ENCODE measurements around the gene TBC1D5. TPM values are rescaled to one million over a fixed set of nuclear protein-coding genes. Genes with fewer than 3 reads are reported as not detected.
"Not testable (repeated sequence)": the region's sequence is repeated elsewhere in the genome, so short reads cannot be mapped to it uniquely, and the experiment has no call there.

Gene TBC1D5
- total RNA-seq, 2 experiments from 2014 or later = 54.4 to 57.2 TPM

DNA sequence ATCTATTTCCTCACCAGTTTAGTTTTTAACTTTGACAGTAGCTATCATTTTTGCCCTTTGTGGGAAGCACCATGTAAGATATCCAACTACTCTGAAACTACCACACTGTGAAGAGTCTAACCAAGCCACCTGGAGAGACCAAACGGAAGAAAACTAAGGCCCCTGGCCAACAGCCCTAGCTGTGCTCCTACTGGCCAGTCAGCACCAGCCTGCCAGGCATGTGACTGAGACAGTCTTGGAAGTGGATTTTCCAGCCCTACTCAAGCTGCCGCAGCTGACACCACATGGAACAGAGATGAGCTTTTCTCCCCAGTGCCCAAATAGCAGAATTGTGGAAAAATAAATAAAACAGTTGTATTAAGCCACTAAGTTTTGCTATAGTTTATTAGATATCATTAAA lies 2.9 kb upstream of the TBC1D5 start:
- Mint-ChIP-seq H3K4me3 (no peak overlapping the region), H3K36me3 (ENCODE audit: low read depth) (peaks cover 1% of the 10 kb centered on the region), H3K4me1 (ENCODE audit: low read depth) (peaks cover 33% of the 10 kb centered on the region), H3K27ac (no peak overlapping the region), H3K9me3 (no peaks in the 10 kb centered on the region), H3K27me3 (ENCODE audit: low read depth) (no peaks in the 10 kb centered on the region)
- intact Hi-C loops (cut with micrococcal nuclease) = loop anchor here (10.0 kb wide), 4 partner anchors 60 to 1150 kb away; partner anchors contain the start of gene PLCL2
- CTCF ChIA-PET = interaction anchor here (1.4 kb wide), 1 partner anchor 96 kb away, joined by 3 read pairs; no protein-coding TSS in a partner anchor
- no peak for DNase-seq

- intact Hi-C loops (cut with micrococcal nuclease) = loop anchor here (5.0 to 10.0 kb wide), 9 partner anchors 60 to 1150 kb away; partner anchors contain the start of gene PLCL2
- H3K9me3 Mint-ChIP-seq = no peaks in the 10 kb centered on the region
- H3K36me3 Mint-ChIP-seq (ENCODE audit: low read depth) = peaks cover 4% of the 10 kb centered on the region
- no peak overlapping the region for H3K27ac Mint-ChIP-seq
- no peak for DNase-seq
- peaks cover 34% of the 10 kb centered on the region for H3K4me1 Mint-ChIP-seq (ENCODE audit: low read depth)
- CTCF ChIA-PET = no interaction called here
- no peaks in the 10 kb centered on the region for H3K27me3 Mint-ChIP-seq (ENCODE audit: low read depth)
- H3K4me3 Mint-ChIP-seq = no peak overlapping the region
These were observed 2.3 kb upstream of the TBC1D5 start for GRCh38 chr3:17744693-17745092.

DNA sequence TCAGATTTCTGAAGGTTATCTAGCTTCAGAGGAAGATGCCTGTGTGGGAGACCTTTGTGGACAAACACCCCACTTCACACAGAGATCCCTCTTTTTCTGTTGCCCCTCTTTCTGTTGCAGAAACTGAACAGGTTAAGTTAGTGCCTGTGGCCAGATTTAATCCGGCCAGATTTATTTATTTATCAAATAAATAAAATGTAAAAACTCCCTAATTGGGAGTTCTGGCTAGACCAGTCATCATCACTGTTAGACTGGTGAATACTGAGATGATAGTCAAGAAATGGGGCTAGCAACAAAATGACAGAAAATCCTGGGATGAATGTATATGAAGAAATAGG lies 1.2 kb upstream of the TBC1D5 start:
- Mint-ChIP-seq H3K4me1 (ENCODE audit: low read depth) (peaks cover 34% of the 10 kb centered on the region), H3K27ac (no peak overlapping the region), H3K4me3 (peak overlapping the region; percentile 92), H3K9me3 (no peaks in the 10 kb centered on the region), H3K36me3 (ENCODE audit: low read depth) (peaks cover 6% of the 10 kb centered on the region), H3K27me3 (ENCODE audit: low read depth) (no peaks in the 10 kb centered on the region)
- no peak for DNase-seq
- CTCF ChIA-PET = interaction anchor here (2.6 kb wide), 1 partner anchor 97 kb away, joined by 10 read pairs; no protein-coding TSS in a partner anchor
- intact Hi-C loops (cut with micrococcal nuclease) = loop anchor here (2.0 to 10.0 kb wide), 11 partner anchors 61 to 1457 kb away; partner anchors contain the start of gene PLCL2

DNA sequence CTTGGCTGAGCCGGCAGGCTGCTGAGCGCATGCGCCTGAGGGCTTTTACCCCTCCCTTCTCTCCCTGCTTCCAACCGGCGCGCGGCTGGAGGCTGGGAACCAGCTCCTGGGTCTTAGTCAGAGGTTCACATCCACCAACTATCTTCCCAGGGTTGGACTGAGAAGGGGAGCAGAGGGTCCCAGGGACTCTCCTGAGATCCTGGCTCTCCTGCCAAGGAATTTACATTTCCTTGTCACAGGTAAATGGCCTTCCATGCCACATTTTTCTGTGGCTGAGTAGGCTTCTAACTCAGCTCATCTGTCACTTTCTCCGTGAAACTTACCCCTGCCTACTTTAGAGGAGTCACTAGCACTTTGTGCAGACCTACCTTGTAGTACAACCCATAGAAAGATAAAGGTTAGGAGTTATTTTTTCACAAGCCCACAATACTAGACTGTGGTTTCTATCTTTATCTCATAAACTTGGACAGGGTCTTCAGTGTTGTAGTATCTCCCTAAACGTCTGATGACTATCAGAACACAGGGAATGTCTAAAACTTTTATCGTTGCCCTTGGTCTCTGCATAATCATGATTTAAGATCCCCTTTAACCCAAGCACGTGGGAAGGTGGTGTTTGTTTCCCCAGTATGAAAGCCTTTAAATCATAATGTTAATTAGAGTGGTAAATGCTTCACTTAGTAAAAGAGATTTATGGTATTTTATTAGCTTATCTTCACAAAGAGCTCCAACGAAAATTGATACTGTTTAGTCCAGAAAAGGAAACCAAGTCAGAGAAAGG lies 638 bp upstream of the TBC1D5 start:
- DNase-seq = no peak
- Mint-ChIP-seq H3K4me3 (peak overlapping the region; percentile 92), H3K27me3 (ENCODE audit: low read depth) (no peaks in the 10 kb centered on the region), H3K36me3 (ENCODE audit: low read depth) (peaks cover 6% of the 10 kb centered on the region), H3K9me3 (no peaks in the 10 kb centered on the region), H3K27ac (peak overlapping the region; percentile 57), H3K4me1 (ENCODE audit: low read depth) (peaks cover 37% of the 10 kb centered on the region)
- CTCF ChIA-PET = interaction anchor here (0.6 to 2.6 kb wide), 4 partner anchors 47 to 109 kb away, joined by 3 to 10 read pairs (median 4); no protein-coding TSS in a partner anchor
- intact Hi-C loops (cut with micrococcal nuclease) = loop anchor here (1.0 to 10.0 kb wide), 12 partner anchors 31 to 1456 kb away; partner anchors contain the start of gene PLCL2

DNA sequence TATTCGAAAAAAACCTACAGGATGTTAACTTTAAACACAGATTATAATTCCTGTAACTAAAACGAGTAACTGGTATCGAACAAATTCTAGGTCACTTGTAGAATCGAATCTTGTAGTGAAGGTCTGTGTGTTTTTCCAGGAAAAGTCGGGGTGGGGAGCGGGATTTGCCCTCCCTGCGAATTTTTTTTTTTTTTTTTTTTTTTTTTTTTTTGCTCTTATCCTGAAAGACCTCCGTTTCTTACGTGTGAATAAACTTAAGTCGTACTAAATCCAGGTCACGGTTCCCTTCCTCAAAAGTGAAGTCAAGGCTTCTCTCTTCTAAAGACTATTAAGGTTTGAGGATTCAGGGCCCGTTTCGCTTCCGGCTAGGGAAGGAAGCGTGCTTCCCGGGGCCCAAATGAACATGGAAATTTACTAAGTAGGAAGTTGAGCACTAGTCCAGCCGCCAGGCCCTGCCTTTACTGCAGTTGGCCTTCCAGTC lies 770 bp downstream of the TBC1D5 start:
- no peaks in the 10 kb centered on the region for H3K9me3 Mint-ChIP-seq
- H3K27me3 Mint-ChIP-seq (ENCODE audit: low read depth) = no peaks in the 10 kb centered on the region
- H3K4me3 Mint-ChIP-seq = peak overlapping the region; percentile 92
- H3K27ac Mint-ChIP-seq = peak overlapping the region; percentile 82
- no peak for DNase-seq
- peaks cover 42% of the 10 kb centered on the region for H3K4me1 Mint-ChIP-seq (ENCODE audit: low read depth)
- CTCF ChIA-PET = interaction anchor here (0.7 to 2.6 kb wide), 3 partner anchors 45 to 416 kb away, joined by 3 to 10 read pairs (median 4); no protein-coding TSS in a partner anchor
- intact Hi-C loops (cut with micrococcal nuclease) = loop anchor here (1.0 to 10.0 kb wide), 12 partner anchors 33 to 1455 kb away; partner anchors contain the start of gene PLCL2
- H3K36me3 Mint-ChIP-seq (ENCODE audit: low read depth) = peaks cover 8% of the 10 kb centered on the region

DNA sequence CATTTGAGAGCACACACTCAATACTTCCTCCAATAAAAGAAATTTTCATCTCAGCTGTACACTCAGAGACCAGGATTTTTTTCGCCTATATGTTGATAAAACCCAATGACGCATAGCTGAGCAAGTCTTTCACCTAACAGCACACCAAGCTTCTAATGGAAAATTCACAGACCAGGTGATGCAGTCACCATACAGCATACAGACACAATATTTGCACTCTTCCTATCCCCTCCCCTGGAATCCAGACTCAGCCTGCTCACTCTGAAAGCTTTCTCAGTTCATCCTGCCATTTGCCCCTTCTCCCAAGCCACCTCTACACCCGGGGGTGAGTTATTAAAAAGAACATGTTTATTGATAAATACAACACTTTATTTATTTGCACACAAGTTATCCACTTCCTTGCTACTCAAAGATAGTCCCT lies 1.7 kb downstream of the TBC1D5 start:
- no peak for DNase-seq
- no peaks in the 10 kb centered on the region for H3K9me3 Mint-ChIP-seq
- intact Hi-C loops (cut with micrococcal nuclease) = loop anchor here (5.0 to 10.0 kb wide), 9 partner anchors 64 to 1146 kb away; partner anchors contain the start of gene PLCL2
- H3K4me3 Mint-ChIP-seq = peak overlapping the region; percentile 92
- no peaks in the 10 kb centered on the region for H3K27me3 Mint-ChIP-seq (ENCODE audit: low read depth)
- peak overlapping the region; percentile 71 for H3K27ac Mint-ChIP-seq
- CTCF ChIA-PET = interaction anchor here (0.7 kb wide), 1 partner anchor 417 kb away, joined by 3 read pairs; no protein-coding TSS in a partner anchor
- H3K4me1 Mint-ChIP-seq (ENCODE audit: low read depth) = peaks cover 42% of the 10 kb centered on the region
- peaks cover 10% of the 10 kb centered on the region for H3K36me3 Mint-ChIP-seq (ENCODE audit: low read depth)

DNA sequence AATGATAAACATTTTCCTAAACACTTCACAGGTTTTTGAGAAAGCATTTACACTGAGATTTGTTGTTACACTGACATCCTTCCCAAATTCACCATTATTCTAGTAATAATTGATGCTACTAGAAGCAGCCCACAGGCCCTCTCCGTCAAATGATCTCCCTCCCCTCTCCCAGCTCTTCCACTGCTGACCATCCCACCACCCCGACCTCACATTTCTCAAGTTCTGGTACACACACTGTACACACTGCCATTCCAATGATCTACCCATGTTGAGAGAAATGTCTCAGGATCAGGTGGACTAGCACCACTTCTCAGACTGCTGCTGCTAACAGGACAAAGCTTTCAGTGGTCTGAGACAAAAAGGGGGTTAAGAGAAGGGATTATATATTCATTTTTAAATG lies 3.5 kb downstream of the TBC1D5 start:
- no peak for DNase-seq
- intact Hi-C loops (cut with micrococcal nuclease) = no loop called here
- no peak overlapping the region for H3K27ac Mint-ChIP-seq
- no peaks in the 10 kb centered on the region for H3K9me3 Mint-ChIP-seq
- CTCF ChIA-PET = interaction anchor here (0.6 kb wide), 1 partner anchor 1146 kb away, joined by 3 read pairs; no protein-coding TSS in a partner anchor
- H3K4me1 Mint-ChIP-seq (ENCODE audit: low read depth) = peaks cover 43% of the 10 kb centered on the region
- H3K36me3 Mint-ChIP-seq (ENCODE audit: low read depth) = peaks cover 14% of the 10 kb centered on the region
- H3K4me3 Mint-ChIP-seq = no peak overlapping the region
- H3K27me3 Mint-ChIP-seq (ENCODE audit: low read depth) = no peaks in the 10 kb centered on the region

GRCh38 chr3:17738219-17738618 lies 4.2 kb downstream of the TBC1D5 start:
- H3K27me3 Mint-ChIP-seq (ENCODE audit: low read depth) = no peaks in the 10 kb centered on the region
- intact Hi-C loops (cut with micrococcal nuclease) = no loop called here
- no peak overlapping the region for H3K4me3 Mint-ChIP-seq
- H3K36me3 Mint-ChIP-seq (ENCODE audit: low read depth) = peaks cover 16% of the 10 kb centered on the region
- no peaks in the 10 kb centered on the region for H3K9me3 Mint-ChIP-seq
- CTCF ChIA-PET = no interaction called here
- DNase-seq = no peak
- H3K27ac Mint-ChIP-seq = no peak overlapping the region
- peaks cover 42% of the 10 kb centered on the region for H3K4me1 Mint-ChIP-seq (ENCODE audit: low read depth)

- peaks cover 46% of the 10 kb centered on the region for H3K4me1 Mint-ChIP-seq (ENCODE audit: low read depth)
- no peak for DNase-seq
- peaks cover 22% of the 10 kb centered on the region for H3K36me3 Mint-ChIP-seq (ENCODE audit: low read depth)
- H3K27me3 Mint-ChIP-seq (ENCODE audit: low read depth) = no peaks in the 10 kb centered on the region
- CTCF ChIA-PET = no interaction called here
- no peak overlapping the region for H3K27ac Mint-ChIP-seq
- no peak overlapping the region for H3K4me3 Mint-ChIP-seq
- intact Hi-C loops (cut with micrococcal nuclease) = no loop called here
- H3K9me3 Mint-ChIP-seq = no peaks in the 10 kb centered on the region
These were observed 4.8 kb downstream of the TBC1D5 start for GRCh38 chr3:17737591-17737990.

- peaks cover 28% of the 10 kb centered on the region for H3K36me3 Mint-ChIP-seq (ENCODE audit: low read depth)
- intact Hi-C loops (cut with micrococcal nuclease) = not testable (repeated sequence)
These were observed 7.1 kb downstream of the TBC1D5 start for GRCh38 chr3:17735362-17735761.

GRCh38 chr3:17733768-17734167 lies 8.7 kb downstream of the TBC1D5 start:
- no peaks in the 10 kb centered on the region for H3K27me3 Mint-ChIP-seq (ENCODE audit: low read depth)
- CTCF ChIA-PET = interaction anchor here (0.6 to 1.1 kb wide), 2 partner anchors 107 to 234 kb away, joined by 3 to 5 read pairs; no protein-coding TSS in a partner anchor

More at GRCh38 chr3:17735362-17735761, 7.1 kb downstream of the TBC1D5 start:
- CTCF ChIA-PET; H3K9me3 Mint-ChIP-seq; H3K27ac Mint-ChIP-seq; H3K4me3 Mint-ChIP-seq; H3K27me3 Mint-ChIP-seq (ENCODE audit: low read depth); DNase-seq: not testable (repeated sequence)
- peaks cover 35% of the 10 kb centered on the region for H3K4me1 Mint-ChIP-seq (ENCODE audit: low read depth)

DNA sequence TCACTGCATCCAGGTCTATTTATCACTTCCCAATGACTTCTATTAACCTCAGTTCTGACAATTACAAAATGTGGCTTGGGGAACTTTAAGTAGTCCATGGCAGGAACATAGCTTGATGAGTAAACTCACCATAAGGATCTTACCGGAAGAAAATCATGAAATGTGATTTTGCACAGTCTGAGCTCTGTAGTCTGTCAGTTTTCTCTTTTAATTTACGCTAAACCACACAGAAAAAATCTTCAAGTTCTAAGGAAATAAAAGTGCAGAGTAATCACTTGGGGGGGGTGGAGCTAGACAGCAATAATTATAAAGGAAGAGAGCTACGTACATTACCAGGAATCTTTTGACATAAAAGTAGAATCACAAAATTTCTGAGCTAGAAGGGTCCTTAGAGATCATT lies 9.2 kb downstream of the TBC1D5 start:
- intact Hi-C loops (cut with micrococcal nuclease) = no loop called here
- Mint-ChIP-seq H3K9me3 (no peaks in the 10 kb centered on the region), H3K27me3 (ENCODE audit: low read depth) (no peaks in the 10 kb centered on the region), H3K36me3 (ENCODE audit: low read depth) (peaks cover 38% of the 10 kb centered on the region), H3K4me3 (no peak overlapping the region), H3K4me1 (ENCODE audit: low read depth) (peaks cover 24% of the 10 kb centered on the region), H3K27ac (no peak overlapping the region)
- no peak for DNase-seq
- CTCF ChIA-PET = interaction anchor here (0.6 to 1.1 kb wide), 2 partner anchors 108 to 233 kb away, joined by 3 to 5 read pairs; no protein-coding TSS in a partner anchor

More at GRCh38 chr3:17733768-17734167, 8.7 kb downstream of the TBC1D5 start:
- peaks cover 36% of the 10 kb centered on the region for H3K36me3 Mint-ChIP-seq (ENCODE audit: low read depth)
- no peak overlapping the region for H3K4me3 Mint-ChIP-seq
- H3K27ac Mint-ChIP-seq = no peak overlapping the region
- DNase-seq = no peak
- intact Hi-C loops (cut with micrococcal nuclease) = no loop called here
- peaks cover 25% of the 10 kb centered on the region for H3K4me1 Mint-ChIP-seq (ENCODE audit: low read depth)
- no peaks in the 10 kb centered on the region for H3K9me3 Mint-ChIP-seq

All from activated naive CD4-positive, alpha-beta T cell treated with anti-CD3 and anti-CD28 coated beads for 36 hours (primary cell).